K562 (cell line): ENCODE data around the gene ZP1. TPM values are rescaled to one million over a fixed set of nuclear protein-coding genes. Genes with fewer than 3 reads are reported as not detected.
A peak's percentile ranks its signal among the peaks of the same experiment; 100 is the strongest.
"Not testable (repeated sequence)": the region's sequence is repeated elsewhere in the genome, so short reads cannot be mapped to it uniquely, and the experiment has no call there.

Experiments
- ATAC-seq: fragments of 200-7000 bp; cut with Tn5 transposase; 3 replicates; pipeline ENCODE4 v1.9.1; 2020; ENCODE audit warnings: moderate library complexity
- BruUV-seq: library from RNA; stranded (reverse); fragments of 400-500 nt; replicated peaks from 2 replicates; lab custom pipeline; 2021; lab: Mats Ljungman, UMichigan
- CTCF ChIA-PET: fragments of 300-600 bp; formaldehyde crosslinking; extraction: SDS; loops from one replicate; lab custom pipeline; 2021; ENCODE audit warnings: low intra/inter-chr PET ratio; lab: Yijun Ruan, JAX
- POLR2A ChIA-PET: fragments of 300-600, 350-650 bp; sonication (Branson Sonifier 250); formaldehyde crosslinking; extraction: SDS; loops from one replicate; lab custom pipeline; 2021; ENCODE audit warnings: antibody characterized with exemption, inconsistent platforms; lab: Yijun Ruan, JAX
- DNase-seq, 4 experiments: peaks; one replicate each; pipeline versions ENCODE4 v3.0.0 to v3.0.0-alpha.2; 2011 to 2018; ENCODE audit warnings: low spot score in 3 of 4, mixed read lengths in 3 of 4; ENCODE audit errors: extremely low read depth in 1 of 4
- FAIRE-seq: peaks from 2 replicates; lab custom pipeline; 2011; peaks lifted over from hg19 to GRCh38; lab: Jason Lieb, UNC
- H2AFZ ChIP-seq: 2 replicates; pipeline ENCODE4 v1.6.0; 2011; ENCODE audit warnings: low read depth, low read length, control low read depth, inconsistent platforms
- H3K27ac ChIP-seq: fragments of 200-600 bp; 3 replicates; pipeline ENCODE4 v1.8.0; 2011; ENCODE audit warnings: low read depth, mild to moderate bottlenecking, control low read depth, inconsistent platforms, low read length, moderate library complexity, mixed read lengths; ENCODE audit errors: extremely low read depth
- H3K27me3 ChIP-seq, 2 experiments: fragments of 300-600 bp in 1 of 2; 2 replicates in 1 of 2; 3 replicates in 1 of 2; pipeline versions ENCODE4 v1.6.0 to v1.8.0; 2011; ENCODE audit warnings: inconsistent platforms in 2 of 2, low read length in 2 of 2, mild to moderate bottlenecking in 1 of 2, mixed read lengths in 1 of 2, moderate library complexity in 1 of 2; ENCODE audit not compliant: control insufficient read depth in 2 of 2, insufficient read depth in 2 of 2
- H3K36me3 ChIP-seq: fragments of 300-600 bp; 3 replicates; pipeline ENCODE4 v1.8.0; 2011; ENCODE audit warnings: mild to moderate bottlenecking, low read length, inconsistent platforms; ENCODE audit not compliant: control insufficient read depth, insufficient read depth
- H3K4me1 ChIP-seq, 2 experiments: fragments of 200-600 bp in 1 of 2; replicated peaks in 1 of 2; 2 replicates in 1 of 2; 3 replicates in 1 of 2; pipeline versions ENCODE4 v1.5.1 to v1.8.0; 2011; ENCODE audit warnings: inconsistent platforms in 2 of 2, low read length in 2 of 2, mild to moderate bottlenecking in 1 of 2, mixed read lengths in 1 of 2, moderate library complexity in 1 of 2; ENCODE audit not compliant: control insufficient read depth in 2 of 2, insufficient read depth in 2 of 2
- H3K4me2 ChIP-seq: 2 replicates; pipeline ENCODE4 v1.6.1; 2011; ENCODE audit warnings: low read length, control low read depth, inconsistent platforms, mixed read lengths; ENCODE audit not compliant: insufficient read depth
- H3K4me3 ChIP-seq: fragments of 200-600 bp; sonication (generic), shearing (Covaris generic); 2 replicates; pipeline ENCODE4 v1.5.1; 2016; ENCODE audit warnings: control low read depth, inconsistent platforms
- H3K79me2 ChIP-seq: fragments of 200-600 bp; 3 replicates; pipeline ENCODE4 v1.8.0; 2011; ENCODE audit warnings: low read length, inconsistent platforms; ENCODE audit not compliant: control insufficient read depth, insufficient read depth
- H3K9ac ChIP-seq, 2 experiments: 2 replicates each; pipeline versions ENCODE4 v1.6.0 to v1.6.1; 2011; ENCODE audit warnings: low read depth in 2 of 2, low read length in 2 of 2, control low read depth in 1 of 2, inconsistent platforms in 1 of 2, mild to moderate bottlenecking in 1 of 2, mixed read lengths in 1 of 2; ENCODE audit not compliant: insufficient read depth in 1 of 2
- H3K9me1 ChIP-seq: one replicate; pipeline ENCODE4 v1.6.0; 2011; ENCODE audit warnings: inconsistent platforms, mild to moderate bottlenecking, low read length, moderate library complexity; ENCODE audit not compliant: control insufficient read depth, insufficient read depth
- H3K9me3 ChIP-seq: replicated peaks from 2 replicates; pipeline ENCODE4 v1.5.1; 2011; ENCODE audit warnings: low read depth, low read length, inconsistent platforms; ENCODE audit not compliant: control insufficient read depth, insufficient read depth
- H4K20me1 ChIP-seq: replicated peaks from 2 replicates; pipeline ENCODE4 v1.6.1; 2011; ENCODE audit warnings: low read length, inconsistent platforms, mixed read lengths; ENCODE audit not compliant: control insufficient read depth, insufficient read depth
- CBX3 ChIP-seq, 2 experiments: IDR thresholded peaks; 1 replicate in 1 of 2; 2 replicates in 1 of 2; pipeline ENCODE4 v1.6.1; 2012; ENCODE audit warnings: inconsistent platforms in 2 of 2, low read length in 2 of 2, borderline replicate concordance in 1 of 2, control low read depth in 1 of 2
- TRIM24 ChIP-seq, 2 experiments: fragments of 450-650 bp; IDR thresholded peaks; 2 replicates each; pipeline ENCODE4 v1.6.1; 2016
- TRIM28 ChIP-seq: fragments of 450-650 bp; IDR thresholded peaks from 2 replicates; pipeline ENCODE4 v1.6.1; 2017
- ZFP36 ChIP-seq: fragments of 150-350 bp; IDR thresholded peaks from 2 replicates; pipeline ENCODE4 v1.6.1; 2018; ENCODE audit warnings: low read length, low read depth; ENCODE audit not compliant: partially characterized antibody
- ZNF280A ChIP-seq: fragments of 450-650 bp; IDR thresholded peaks from 2 replicates; pipeline ENCODE4 v1.6.1; 2018; ENCODE audit warnings: mild to moderate bottlenecking, low read depth; ENCODE audit not compliant: partially characterized antibody
- ZNF431 ChIP-seq: sonication (generic); formaldehyde crosslinking; IDR thresholded peaks from 2 replicates; pipeline ENCODE4 v1.8.0; 2022; ENCODE audit warnings: mild to moderate bottlenecking, missing genetic modification reagents
- WGBS: fragments of 100-300 bp; shearing (Covaris generic); methylation state at CpG from one replicate; pipeline ENCODE4 v1.1.6; 2016; ENCODE audit warnings: low coverage, mixed read lengths; ENCODE audit not compliant: insufficient coverage; ENCODE audit errors: missing lambda C conversion rate; 5-methylcytosine and 5-hydroxymethylcytosine counted together
- in situ Hi-C: fragments of 300-500 bp; cut with MboI; formaldehyde crosslinking; loops from 4 replicates; pipeline ENCODE4 v1.15.0; 2018; ENCODE audit warnings: inconsistent platforms, mixed read lengths
- intact Hi-C: fragments of 100-400 bp; cut with micrococcal nuclease; formaldehyde crosslinking; loops from 2 replicates; pipeline ENCODE4 v1.14.2; 2022
- polyA plus RNA-seq, 8 experiments: library from polyadenylated mRNA; depleted of rRNA in 4 of 8; stranded (reverse) in 5 of 8; unstranded in 3 of 8; fragments of >200 nt; fragmentation: Nextera tagmentation in 2 of 8; fragmentation: Illumina TruSeq in 1 of 8; extraction: Ambion mirVana in 2 of 8; extraction: Trizol in 1 of 8; gene quantifications; 2 replicates each; pipeline versions ENCODE4 v1.2.1 to v1.2.3, GENCODE V29; 2011 to 2014; ENCODE audit warnings: inconsistent platforms in 1 of 8, missing spikeins in 1 of 8
- total RNA-seq, 7 experiments: library from RNA; depleted of rRNA in 6 of 7; stranded (reverse); fragments of >200 nt in 6 of 7; fragmentation: Illumina TruSeq in 2 of 7; extraction: Trizol in 2 of 7; gene quantifications; 2 replicates each; pipeline versions ENCODE4 v1.2.1 to v1.2.3, GENCODE V29; 2011 to 2021; ENCODE audit warnings: low replicate concordance in 1 of 7

Gene ZP1
- total and polyA plus RNA-seq, 9 of the 15 experiments (the other 6 are each of a cell fraction or from before 2014, with no cell fraction given): 0.11 to 0.15 TPM; not detected in 7

- H3K79me2 ChIP-seq: peaks cover 26% of the 10 kb centered on the region
- H3K4me2 ChIP-seq, ATAC-seq, FAIRE-seq, H3K9me3 ChIP-seq, intact Hi-C loops, H3K4me3 ChIP-seq, DNase-seq, in situ Hi-C loops, H3K27ac ChIP-seq, CTCF ChIA-PET, H2AFZ ChIP-seq, H3K9ac ChIP-seq, H3K9me1 ChIP-seq, H3K27me3 ChIP-seq, BruUV-seq, H3K36me3 ChIP-seq: not testable (repeated sequence)
- WGBS: 4% methylated on average over 3 of the region's 3 CpGs
- TF ChIP-seq ZNF431 (CRISPR knock-in tag) (peak; percentile 99), TRIM24 (IDR thresholded peaks at IDR 0.05) (peak in 1 of 2 experiments; percentile 51; a peak in 1 of 4 replicates), ZFP36 (peak; percentile 25), TRIM28 (peak; percentile 25; the same call in 1 of the 2 replicates), ZNF280A (peak; percentile 47), CBX3 (IDR thresholded peaks at IDR 0.05; ENCODE audit: borderline replicate concordance in 1 of 2, low read length in 2 of 2) (peak in 1 of 2 experiments; percentile 58; a peak in 1 of 3 replicates)
- H3K4me1 ChIP-seq: peaks cover 12 to 23% of the 10 kb centered on the region in 2 experiments
- POLR2A ChIA-PET: interaction anchor here (1.0 kb wide), 1 partner anchor 9 kb away, joined by 3 read pairs; no protein-coding TSS in a partner anchor
- H4K20me1 ChIP-seq: peaks cover 11% of the 10 kb centered on the region; the same call in 1 of the 2 replicates
Observed at GRCh38 chr11:60909680-60910280, 42.4 kb downstream of the ZP1 start.
